GM12891 (cell line): ENCODE data around the gene USP27X.

Experiments
- POLR2A ChIP-seq: IDR thresholded peaks from 2 replicates; pipeline ENCODE4 v1.6.1; 2011; ENCODE audit warnings: low read depth, low read length, control low read depth
- POLR2AphosphoS5 ChIP-seq: IDR thresholded peaks from 2 replicates; pipeline ENCODE4 v1.6.1; 2011; ENCODE audit warnings: low read depth, low read length, control low read depth
- SPI1 ChIP-seq: IDR thresholded peaks from 2 replicates; pipeline ENCODE4 v1.6.1; 2011; ENCODE audit warnings: low read depth, low read length, control low read depth
- TAF1 ChIP-seq: IDR thresholded peaks from 2 replicates; pipeline ENCODE4 v1.6.1; 2011; ENCODE audit warnings: low read depth, low read length, control low read depth

GRCh38 chrX:49846522-49846921, 32.8 kb upstream of the USP27X start:
- TF ChIP-seq TAF1 (no peak), POLR2A (no peak), POLR2AphosphoS5 (no peak), SPI1 (no peak)
